ENCODE data around the gene MOCS1. TPM values are rescaled to one million over a fixed set of nuclear protein-coding genes. Genes with fewer than 3 reads are reported as not detected.

MOCS1 gene
- total and polyA plus RNA-seq, 2 experiments from 2014 or later, result 17.2 to 28.1 TPM

DNA sequence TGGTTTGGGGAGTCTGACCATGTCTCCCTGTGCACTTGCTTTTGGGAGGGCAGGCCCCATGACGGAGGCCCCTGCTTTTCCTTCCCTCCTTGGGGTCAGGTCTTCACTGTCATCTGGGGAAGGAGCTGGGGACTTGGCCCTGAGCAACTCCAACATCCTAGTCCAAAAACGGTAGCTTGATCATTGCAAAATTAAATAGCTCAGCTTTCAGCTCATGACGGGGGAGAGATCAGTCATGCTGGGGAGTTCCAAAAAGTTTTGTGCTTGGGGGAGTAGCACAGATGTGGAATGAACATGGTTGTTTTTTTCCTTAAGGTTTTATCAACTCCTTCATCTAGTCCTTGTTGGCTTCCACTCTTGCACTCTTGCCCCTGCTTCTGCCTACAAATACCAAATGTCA lies 60.8 kb downstream of the MOCS1 start:
- no peaks in the 10 kb centered on the region for H3F3A ChIP-seq (replicated peaks; ENCODE audit: low read depth)
- no peak overlapping the region for H3K27ac ChIP-seq (ENCODE audit: low read depth)
- DNase-seq (ENCODE audit: low spot score) (no peak), ATAC-seq (no peak)
- H2AFZ ChIP-seq, result no peak overlapping the region
- H3K27ac Mint-ChIP-seq, result no peak overlapping the region
- no peak overlapping the region for H3K4me3 Mint-ChIP-seq
- no peaks in the 10 kb centered on the region for H3K27me3 ChIP-seq (ENCODE audit: insufficient read depth)
- H3K79me2 ChIP-seq (replicated peaks; ENCODE audit: insufficient read depth), result no peaks in the 10 kb centered on the region
- no peaks in the 10 kb centered on the region for H4K20me1 ChIP-seq (replicated peaks; ENCODE audit: insufficient read depth)
- H3K4me1 Mint-ChIP-seq, result no peaks in the 10 kb centered on the region
- H3K27me3 Mint-ChIP-seq (ENCODE audit: insufficient read depth, low read depth, poor library complexity), result no peaks in the 10 kb centered on the region
- H3K9me2 ChIP-seq (ENCODE audit: insufficient read depth), result peaks cover 17% of the 10 kb centered on the region; the same call in 1 of the 2 replicates
- H3K36me3 Mint-ChIP-seq (ENCODE audit: low read depth), result no peaks in the 10 kb centered on the region; the same call in 1 of the 3 replicates
- H3K9me3 Mint-ChIP-seq, result no peaks in the 10 kb centered on the region; the same call in 2 of the 3 replicates
- H3K4me1 ChIP-seq (ENCODE audit: insufficient read depth), result no peaks in the 10 kb centered on the region
- no peak overlapping the region for H3K4me2 ChIP-seq
- no peak overlapping the region for H3K4me3 ChIP-seq
- H3K36me3 ChIP-seq (ENCODE audit: insufficient read depth), result no peaks in the 10 kb centered on the region
- TF ChIP-seq ETS1 (IDR thresholded peaks at IDR 0.05) (no peak), ZNF462 (CRISPR knock-in tag; IDR thresholded peaks at IDR 0.05) (no peak), JUNB (IDR thresholded peaks at IDR 0.05; ENCODE audit: unreplicated experiment) (no peak), EZH2 (IDR thresholded peaks at IDR 0.05; ENCODE audit: low read depth, unreplicated experiment) (no peak)
- TF ChIP-seq, protein P1, sequence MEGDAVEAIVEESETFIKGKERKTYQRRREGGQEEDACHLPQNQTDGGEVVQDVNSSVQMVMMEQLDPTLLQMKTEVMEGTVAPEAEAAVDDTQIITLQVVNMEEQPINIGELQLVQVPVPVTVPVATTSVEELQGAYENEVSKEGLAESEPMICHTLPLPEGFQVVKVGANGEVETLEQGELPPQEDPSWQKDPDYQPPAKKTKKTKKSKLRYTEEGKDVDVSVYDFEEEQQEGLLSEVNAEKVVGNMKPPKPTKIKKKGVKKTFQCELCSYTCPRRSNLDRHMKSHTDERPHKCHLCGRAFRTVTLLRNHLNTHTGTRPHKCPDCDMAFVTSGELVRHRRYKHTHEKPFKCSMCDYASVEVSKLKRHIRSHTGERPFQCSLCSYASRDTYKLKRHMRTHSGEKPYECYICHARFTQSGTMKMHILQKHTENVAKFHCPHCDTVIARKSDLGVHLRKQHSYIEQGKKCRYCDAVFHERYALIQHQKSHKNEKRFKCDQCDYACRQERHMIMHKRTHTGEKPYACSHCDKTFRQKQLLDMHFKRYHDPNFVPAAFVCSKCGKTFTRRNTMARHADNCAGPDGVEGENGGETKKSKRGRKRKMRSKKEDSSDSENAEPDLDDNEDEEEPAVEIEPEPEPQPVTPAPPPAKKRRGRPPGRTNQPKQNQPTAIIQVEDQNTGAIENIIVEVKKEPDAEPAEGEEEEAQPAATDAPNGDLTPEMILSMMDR (conservative IDR thresholded peaks at IDR 0.05; ENCODE audit: low read depth in 2 of 2), result no peak
